CD4-positive, alpha-beta T cell (primary cell): ENCODE measurements around the gene B4GALT6. TPM values are rescaled to one million over a fixed set of nuclear protein-coding genes. Genes with fewer than 3 reads are reported as not detected.

Source experiments
- ATAC-seq: fragments of 200-7000 bp; cut with Tn5 transposase; one replicate; pipeline ENCODE4 v1.10.0; 2022; ENCODE audit warnings: mild to moderate bottlenecking; ENCODE audit not compliant: poor library complexity
- CTCF ChIA-PET: fragments of 350-600 bp; sonication (Branson Sonifier 250); formaldehyde crosslinking; loops from one replicate; lab custom pipeline; 2021; ENCODE audit warnings: antibody characterized with exemption, inconsistent platforms; lab: Charles Lee
- POLR2A ChIA-PET: fragments of 350-600 bp; sonication (Branson Sonifier 250); formaldehyde crosslinking; loops from one replicate; lab custom pipeline; 2021; ENCODE audit warnings: antibody characterized with exemption, inconsistent platforms; lab: Charles Lee
- DNase-seq, 14 experiments: peaks; one replicate each; pipeline ENCODE4 v3.0.0-alpha.2; 2013 to 2020; ENCODE audit warnings: mixed read lengths in 2 of 14
- H3K27ac ChIP-seq, 2 donors: one replicate each; pipeline versions ENCODE4 v1.5.1 to v1.7.0; 2013; ENCODE audit warnings: low read length in 2 of 2, low read depth in 1 of 2, mild to moderate bottlenecking in 1 of 2
- H3K27me3 ChIP-seq, 2 experiments: 1 replicate in 1 of 2; 2 replicates in 1 of 2; pipeline versions ENCODE4 v1.6.1 to v1.7.0; 2013; ENCODE audit warnings: low read length in 2 of 2, control low read depth in 1 of 2, mild to moderate bottlenecking in 1 of 2, moderate library complexity in 1 of 2; ENCODE audit not compliant: insufficient read depth in 2 of 2, control insufficient read depth in 1 of 2
- H3K36me3 ChIP-seq: one replicate; pipeline ENCODE4 v1.6.1; 2013; ENCODE audit warnings: low read length, control low read depth; ENCODE audit not compliant: insufficient read depth
- H3K4me1 ChIP-seq: one replicate; pipeline ENCODE4 v1.6.1; 2013; ENCODE audit warnings: low read length, control low read depth; ENCODE audit not compliant: insufficient read depth
- H3K4me3 ChIP-seq: one replicate; pipeline ENCODE4 v1.5.1; 2013; ENCODE audit warnings: mild to moderate bottlenecking, low read length, moderate library complexity
- H3K9me3 ChIP-seq, 2 experiments: 1 replicate in 1 of 2; 2 replicates in 1 of 2; pipeline versions ENCODE4 v1.6.1 to v1.7.0; 2013; ENCODE audit warnings: low read length in 2 of 2, mild to moderate bottlenecking in 2 of 2, control low read depth in 1 of 2, moderate library complexity in 1 of 2; ENCODE audit not compliant: control insufficient read depth in 1 of 2, insufficient read depth in 1 of 2
- H3K27ac Mint-ChIP-seq: one replicate; pipeline ENCODE4 v1.8.0; 2020; ENCODE audit warnings: mixed read lengths
- H3K27me3 Mint-ChIP-seq: one replicate; pipeline ENCODE4 v1.8.0; 2021; ENCODE audit warnings: mixed read lengths
- H3K36me3 Mint-ChIP-seq: one replicate; pipeline ENCODE4 v1.8.0; 2021; ENCODE audit warnings: low read depth, mixed read lengths
- H3K4me1 Mint-ChIP-seq: one replicate; pipeline ENCODE4 v1.8.0; 2021; ENCODE audit warnings: low read depth, mixed read lengths
- H3K4me3 Mint-ChIP-seq: one replicate; pipeline ENCODE4 v1.8.0; 2020; ENCODE audit warnings: mild to moderate bottlenecking, mixed read lengths
- H3K9me3 Mint-ChIP-seq: one replicate; pipeline ENCODE4 v1.8.0; 2020; ENCODE audit warnings: mixed read lengths
- CTCF ChIP-seq: fragments of 200-600 bp; IDR thresholded peaks from one replicate; pipeline ENCODE4 v1.8.0; 2022; ENCODE audit warnings: antibody characterized with exemption, mild to moderate bottlenecking
- intact Hi-C, 2 experiments: fragments of 100-400 bp; cut with DNase I in 1 of 2; cut with micrococcal nuclease in 1 of 2; formaldehyde crosslinking; loops; one replicate each; pipeline versions ENCODE4 v1.15.1 to v1.9.0; 2023 to 2025; cut with DNase I, micrococcal nuclease
- total RNA-seq, 174 experiments: library from RNA in 2 of 174; stranded (reverse) in 2 of 174; gene quantifications; one replicate each; pipeline ENCODE4 v1.2.3 and lab custom pipeline; 2021 to 2026

B4GALT6 gene
- total RNA-seq, 2 experiments from 2014 or later, result 0.75 TPM; not detected in 1

DNA sequence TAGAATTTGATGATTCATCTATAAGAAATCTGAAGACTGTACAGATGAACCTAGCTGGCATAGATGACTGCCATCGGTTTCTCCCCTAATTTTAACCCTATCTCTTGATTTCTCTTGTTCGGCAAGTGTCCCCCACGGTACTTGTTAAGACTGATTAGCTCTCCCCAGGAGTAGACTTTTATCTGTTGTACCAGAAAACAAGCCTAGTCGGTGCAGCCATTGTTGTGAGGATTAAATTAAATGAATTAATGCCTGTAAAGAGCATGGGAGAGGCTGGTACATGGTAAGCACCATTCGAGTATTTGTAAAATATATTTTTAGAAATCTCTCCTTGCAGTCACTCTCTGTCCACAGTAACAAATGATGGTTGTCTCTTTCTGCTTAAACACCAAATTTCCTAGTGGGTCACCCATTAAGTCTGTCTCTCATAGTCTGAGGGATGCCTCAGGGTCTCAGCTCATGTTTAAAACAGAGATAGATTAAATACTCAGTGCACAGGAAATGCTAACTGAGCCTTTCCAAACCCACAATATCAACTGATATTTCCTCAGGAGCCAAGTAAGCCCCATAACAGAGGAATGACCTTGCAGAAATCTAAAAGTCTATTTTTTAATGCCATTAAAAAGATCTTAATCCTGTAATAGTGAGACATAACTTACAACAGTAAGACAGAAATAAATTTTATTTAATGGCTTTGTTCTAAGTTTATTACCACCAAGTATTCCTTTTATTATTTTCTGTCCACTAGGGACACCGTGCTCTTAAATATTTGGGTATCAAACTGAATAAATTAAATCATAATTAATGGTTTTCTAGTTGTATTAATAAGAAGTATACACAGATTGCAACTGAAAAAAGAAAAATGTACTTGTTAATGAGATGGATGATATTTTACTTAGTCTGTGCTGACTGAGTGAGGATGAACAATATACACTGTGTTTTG, 2.9 kb upstream of the B4GALT6 start:
- peak overlapping the region; percentile 58 for H3K4me3 Mint-ChIP-seq
- no peak for TF ChIP-seq CTCF

DNA sequence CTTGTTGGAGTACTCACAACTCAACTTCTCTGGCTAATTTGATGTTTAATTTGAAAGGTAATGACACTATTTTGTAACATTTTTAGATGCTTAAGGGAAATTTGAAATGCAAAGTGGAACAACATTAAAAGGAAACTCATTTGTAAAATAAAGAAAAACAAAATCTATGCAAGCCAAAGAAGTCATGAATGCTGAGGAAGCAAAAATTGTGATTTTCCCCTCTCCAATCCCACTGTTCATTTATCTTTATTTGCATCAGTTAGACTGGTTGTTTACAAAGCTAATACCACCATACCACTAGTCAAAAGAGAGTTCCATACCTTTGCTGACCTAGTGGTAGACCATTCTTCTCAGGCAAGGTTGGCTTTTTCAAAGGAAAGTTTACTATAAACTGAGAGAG, 2.2 kb upstream of the B4GALT6 start:
- no peaks in the 10 kb centered on the region for H3K36me3 Mint-ChIP-seq
- peaks cover 16% of the 10 kb centered on the region for H3K4me1 Mint-ChIP-seq
- CTCF ChIA-PET, result no interaction called here
- intact Hi-C loops, result no loop called here
- POLR2A ChIA-PET, result no interaction called here
- H3K9me3 Mint-ChIP-seq, result no peaks in the 10 kb centered on the region
- Histone ChIP-seq H3K4me3 (peak overlapping the region; percentile 60), H3K27me3 (peaks cover 0 to 33% of the 10 kb centered on the region in 2 experiments), H3K9me3 (no peaks in the 10 kb centered on the region), H3K27ac (no peak overlapping the region), H3K36me3 (no peaks in the 10 kb centered on the region), H3K4me1 (peaks cover 12% of the 10 kb centered on the region)
- no peak for ATAC-seq
- DNase-seq, result no peak
- H3K27ac Mint-ChIP-seq, result no peak overlapping the region
- H3K27me3 Mint-ChIP-seq, result peaks cover 49% of the 10 kb centered on the region
- TF ChIP-seq CTCF, result no peak
- peak overlapping the region; percentile 88 for H3K4me3 Mint-ChIP-seq

More for the DNA sequence above, 2.9 kb upstream of the B4GALT6 start:
- Histone ChIP-seq H3K9me3 (no peaks in the 10 kb centered on the region), H3K27me3 (peaks cover 0 to 33% of the 10 kb centered on the region in 2 experiments), H3K36me3 (no peaks in the 10 kb centered on the region), H3K27ac (no peak overlapping the region), H3K4me1 (peaks cover 12% of the 10 kb centered on the region), H3K4me3 (no peak overlapping the region)
- no peaks in the 10 kb centered on the region for H3K36me3 Mint-ChIP-seq
- H3K4me1 Mint-ChIP-seq, result peaks cover 16% of the 10 kb centered on the region
- CTCF ChIA-PET, result no interaction called here
- no peak for DNase-seq
- ATAC-seq, result no peak
- H3K27me3 Mint-ChIP-seq, result peaks cover 47% of the 10 kb centered on the region
- POLR2A ChIA-PET, result no interaction called here
- no peak overlapping the region for H3K27ac Mint-ChIP-seq
- intact Hi-C loops, result no loop called here
- H3K9me3 Mint-ChIP-seq, result no peaks in the 10 kb centered on the region

- no peak for TF ChIP-seq CTCF
- Histone ChIP-seq H3K27me3 (peaks cover 0 to 33% of the 10 kb centered on the region in 2 experiments), H3K9me3 (no peaks in the 10 kb centered on the region), H3K36me3 (no peaks in the 10 kb centered on the region), H3K4me1 (peaks cover 12% of the 10 kb centered on the region), H3K4me3 (peak overlapping the region; percentile 60), H3K27ac (no peak overlapping the region)
- peak overlapping the region; percentile 88 for H3K4me3 Mint-ChIP-seq
- H3K4me1 Mint-ChIP-seq, result peaks cover 16% of the 10 kb centered on the region
- no peaks in the 10 kb centered on the region for H3K36me3 Mint-ChIP-seq
- intact Hi-C loops, result no loop called here
- CTCF ChIA-PET, result no interaction called here
- POLR2A ChIA-PET, result no interaction called here
- ATAC-seq (peak; percentile 66), DNase-seq (peak in 10 of 14 experiments; percentile 5 to 78 (median 39))
- H3K9me3 Mint-ChIP-seq, result no peaks in the 10 kb centered on the region
- H3K27me3 Mint-ChIP-seq, result peaks cover 60% of the 10 kb centered on the region
- H3K27ac Mint-ChIP-seq, result no peak overlapping the region
Measured at GRCh38 chr18:31685097-31686082, 1.0 kb upstream of the B4GALT6 start.
